H4 (cell line): ENCODE results near the gene STING1. TPM values are rescaled to one million over a fixed set of nuclear protein-coding genes. Genes with fewer than 3 reads are reported as not detected.
"Not testable (repeated sequence)": the region's sequence is repeated elsewhere in the genome, so short reads cannot be mapped to it uniquely, and the experiment has no call there.

Experiments used
- DNase-seq: peaks from one replicate; pipeline ENCODE4 v3.0.0-alpha.2; 2015; ENCODE audit warnings: low spot score
- total RNA-seq: library from RNA; depleted of rRNA; stranded (reverse); fragments of >200 nt; shearing (Covaris generic); gene quantifications from 2 replicates; pipeline ENCODE4 v1.2.3, GENCODE V29; 2014; rRNA removed

STING1 gene
- total RNA-seq, 1 experiment from 2014 or later = 15.6 TPM

GRCh38 chr5:139440416-139440815, 42.1 kb downstream of the STING1 start:
- DNase-seq = not testable (repeated sequence)

GRCh38 chr5:139439013-139439903, 43.3 kb downstream of the STING1 start, which contains the start of gene DNAJC18:
Gene DNAJC18, minus strand, starts transcription at chr5:139439525. Its CDS starts 80 bp downstream, at chr5:139439445.
- DNase-seq = peak; percentile 82

- DNase-seq = no peak
Observed at GRCh38 chr5:139438707-139439012, 43.9 kb downstream of the STING1 start.

GRCh38 chr5:139435676-139436075, 46.9 kb downstream of the STING1 start:
- no peak for DNase-seq

- no peak for DNase-seq
Observed at GRCh38 chr5:139431706-139432105, 50.9 kb downstream of the STING1 start.

- no peak for DNase-seq
Observed at GRCh38 chr5:139430015-139430414, 52.5 kb downstream of the STING1 start.

- DNase-seq = no peak
Observed at GRCh38 chr5:139426203-139426885, 56.2 kb downstream of the STING1 start.

Other genes with a start within 250 kb of the STING1 start
- gene MATR3, start 189.0 kb downstream of the STING1 start, total RNA-seq = 241 and 248 TPM in 2 replicates
- gene PAIP2, start 140.9 kb downstream of the STING1 start, total RNA-seq = 66.1 and 71.8 TPM in 2 replicates
- gene SLC23A1, start 99.5 kb downstream of the STING1 start, total RNA-seq = not detected in 2 replicates
- gene MZB1, start 92.8 kb downstream of the STING1 start, total RNA-seq = not detected in 2 replicates
- gene PROB1, start 87.7 kb downstream of the STING1 start, total RNA-seq = not detected in 2 replicates
- gene SPATA24, start 78.7 kb downstream of the STING1 start, total RNA-seq = 3.4 and 5.9 TPM in 2 replicates
- 4.5 and 22.9 TPM in 2 replicates for gene DNAJC18, start 43.2 kb downstream of the STING1 start, total RNA-seq
- 0.10 TPM in 1 of 2 replicates, not detected in the other for gene ECSCR, start 20.0 kb downstream of the STING1 start, total RNA-seq
- not detected in 2 replicates for gene SMIM33, start 11.8 kb downstream of the STING1 start, total RNA-seq
- gene UBE2D2, start 78.6 kb upstream of the STING1 start, total RNA-seq = 64.7 and 79.3 TPM in 2 replicates
- 46.9 and 55.1 TPM in 2 replicates for gene CXXC5, start 165.6 kb upstream of the STING1 start, total RNA-seq